ENCODE measurements around the gene XYLT1.

Gene XYLT1

GRCh38 chr16:17457997-17458396 is 12.8 kb downstream of the XYLT1 start:
- DNase-seq: no peak

GRCh38 chr16:17457513-17457912 is 13.2 kb downstream of the XYLT1 start:
- no peak for DNase-seq

GRCh38 chr16:17454162-17454730 is 16.5 kb downstream of the XYLT1 start:
- DNase-seq: no peak

GRCh38 chr16:17453364-17454038 is 17.3 kb downstream of the XYLT1 start:
- no peak for DNase-seq

- DNase-seq: no peak
Measured at GRCh38 chr16:17452922-17453321, 17.8 kb downstream of the XYLT1 start.

- DNase-seq: peak; percentile 46
Measured at GRCh38 chr16:17451843-17452242, 18.9 kb downstream of the XYLT1 start.

GRCh38 chr16:17450291-17450690 is 20.5 kb downstream of the XYLT1 start:
- no peak for DNase-seq

GRCh38 chr16:17448640-17449638 is 21.8 kb downstream of the XYLT1 start:
- DNase-seq: peak; percentile 64

GRCh38 chr16:17447101-17447569 is 23.6 kb downstream of the XYLT1 start:
- DNase-seq: no peak

- no peak for DNase-seq
Measured at GRCh38 chr16:17446661-17447060, 24.1 kb downstream of the XYLT1 start.

- DNase-seq: no peak
Measured at GRCh38 chr16:17445421-17445820, 25.3 kb downstream of the XYLT1 start.

GRCh38 chr16:17444658-17445057 is 26.1 kb downstream of the XYLT1 start:
- no peak for DNase-seq

- DNase-seq: no peak
Measured at GRCh38 chr16:17440131-17440530, 30.6 kb downstream of the XYLT1 start.

- DNase-seq: peak; percentile 29
Measured at GRCh38 chr16:17439580-17439979, 31.2 kb downstream of the XYLT1 start.

GRCh38 chr16:17437981-17438380 is 32.8 kb downstream of the XYLT1 start:
- no peak for DNase-seq

- DNase-seq: no peak
Measured at GRCh38 chr16:17437127-17437720, 33.5 kb downstream of the XYLT1 start.

- DNase-seq: no peak
Measured at GRCh38 chr16:17435318-17435717, 35.4 kb downstream of the XYLT1 start.

- DNase-seq: no peak
Measured at GRCh38 chr16:17433577-17434451, 36.9 kb downstream of the XYLT1 start.

- DNase-seq: no peak
Measured at GRCh38 chr16:17432901-17433576, 37.7 kb downstream of the XYLT1 start.

- DNase-seq: no peak
Measured at GRCh38 chr16:17431968-17432625, 38.7 kb downstream of the XYLT1 start.

- no peak for DNase-seq
Measured at GRCh38 chr16:17431012-17431411, 39.7 kb downstream of the XYLT1 start.
